ENCODE results near the gene LRPAP1.

LRPAP1 gene

GRCh38 chr4:3477750-3478430 lies 54.3 kb downstream of the LRPAP1 start:
- no peak for TF ChIP-seq CTCF (IDR thresholded peaks at IDR 0.05; ENCODE audit: extremely low read depth, insufficient read depth, missing control alignments)
- in situ Hi-C loops (cut with MboI; ENCODE audit: low pct_unique_long_range_greater_than_20kb, low sequenced_read_pairs, unreplicated experiment) = no loop called here
- DNase-seq (ENCODE audit: low spot score) = no peak

GRCh38 chr4:3476936-3477749 lies 55.1 kb downstream of the LRPAP1 start:
- in situ Hi-C loops (cut with MboI; ENCODE audit: low pct_unique_long_range_greater_than_20kb, low sequenced_read_pairs, unreplicated experiment) = no loop called here
- DNase-seq (ENCODE audit: low spot score) = no peak
- TF ChIP-seq CTCF (IDR thresholded peaks at IDR 0.05; ENCODE audit: extremely low read depth, insufficient read depth, missing control alignments) = no peak

GRCh38 chr4:3476341-3476747 lies 55.9 kb downstream of the LRPAP1 start:
- in situ Hi-C loops (cut with MboI; ENCODE audit: low pct_unique_long_range_greater_than_20kb, low sequenced_read_pairs, unreplicated experiment) = no loop called here
- TF ChIP-seq CTCF (IDR thresholded peaks at IDR 0.05; ENCODE audit: extremely low read depth, insufficient read depth, missing control alignments) = no peak
- DNase-seq (ENCODE audit: low spot score) = no peak

- in situ Hi-C loops (cut with MboI; ENCODE audit: low pct_unique_long_range_greater_than_20kb, low sequenced_read_pairs, unreplicated experiment) = no loop called here
- DNase-seq (ENCODE audit: low spot score) = no peak
- TF ChIP-seq CTCF (IDR thresholded peaks at IDR 0.05; ENCODE audit: extremely low read depth, insufficient read depth, missing control alignments) = no peak
Measured at GRCh38 chr4:3475713-3476260, 56.4 kb downstream of the LRPAP1 start.

GRCh38 chr4:3475041-3475712 lies 57.0 kb downstream of the LRPAP1 start:
- TF ChIP-seq CTCF (IDR thresholded peaks at IDR 0.05; ENCODE audit: extremely low read depth, insufficient read depth, missing control alignments) = no peak
- DNase-seq (ENCODE audit: low spot score) = no peak

GRCh38 chr4:3473996-3474765 lies 58.0 kb downstream of the LRPAP1 start:
- no peak for DNase-seq (ENCODE audit: low spot score)
- TF ChIP-seq CTCF (IDR thresholded peaks at IDR 0.05; ENCODE audit: extremely low read depth, insufficient read depth, missing control alignments) = no peak
- in situ Hi-C loops (cut with MboI; ENCODE audit: low pct_unique_long_range_greater_than_20kb, low sequenced_read_pairs, unreplicated experiment) = no loop called here

More at GRCh38 chr4:3475041-3475712, 57.0 kb downstream of the LRPAP1 start:
- in situ Hi-C loops (cut with MboI; ENCODE audit: low pct_unique_long_range_greater_than_20kb, low sequenced_read_pairs, unreplicated experiment) = no loop called here

Measured in GM13977 (cell line).